GM21723 (cell line): ENCODE measurements around the gene SLC25A27.
A peak's percentile ranks its signal among the peaks of the same experiment; 100 is the strongest.
"Not testable (repeated sequence)": the region's sequence is repeated elsewhere in the genome, so short reads cannot be mapped to it uniquely, and the experiment has no call there.

Experiments used
- ATAC-seq: cut with Tn5 transposase; IDR thresholded peaks from one replicate; pipeline ENCODE4 v1.9.1; 2021; ENCODE audit warnings: mild to moderate bottlenecking, moderate library complexity; ENCODE audit not compliant: unreplicated experiment

The SLC25A27 gene, protein sequence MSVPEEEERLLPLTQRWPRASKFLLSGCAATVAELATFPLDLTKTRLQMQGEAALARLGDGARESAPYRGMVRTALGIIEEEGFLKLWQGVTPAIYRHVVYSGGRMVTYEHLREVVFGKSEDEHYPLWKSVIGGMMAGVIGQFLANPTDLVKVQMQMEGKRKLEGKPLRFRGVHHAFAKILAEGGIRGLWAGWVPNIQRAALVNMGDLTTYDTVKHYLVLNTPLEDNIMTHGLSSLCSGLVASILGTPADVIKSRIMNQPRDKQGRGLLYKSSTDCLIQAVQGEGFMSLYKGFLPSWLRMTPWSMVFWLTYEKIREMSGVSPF

DNA sequence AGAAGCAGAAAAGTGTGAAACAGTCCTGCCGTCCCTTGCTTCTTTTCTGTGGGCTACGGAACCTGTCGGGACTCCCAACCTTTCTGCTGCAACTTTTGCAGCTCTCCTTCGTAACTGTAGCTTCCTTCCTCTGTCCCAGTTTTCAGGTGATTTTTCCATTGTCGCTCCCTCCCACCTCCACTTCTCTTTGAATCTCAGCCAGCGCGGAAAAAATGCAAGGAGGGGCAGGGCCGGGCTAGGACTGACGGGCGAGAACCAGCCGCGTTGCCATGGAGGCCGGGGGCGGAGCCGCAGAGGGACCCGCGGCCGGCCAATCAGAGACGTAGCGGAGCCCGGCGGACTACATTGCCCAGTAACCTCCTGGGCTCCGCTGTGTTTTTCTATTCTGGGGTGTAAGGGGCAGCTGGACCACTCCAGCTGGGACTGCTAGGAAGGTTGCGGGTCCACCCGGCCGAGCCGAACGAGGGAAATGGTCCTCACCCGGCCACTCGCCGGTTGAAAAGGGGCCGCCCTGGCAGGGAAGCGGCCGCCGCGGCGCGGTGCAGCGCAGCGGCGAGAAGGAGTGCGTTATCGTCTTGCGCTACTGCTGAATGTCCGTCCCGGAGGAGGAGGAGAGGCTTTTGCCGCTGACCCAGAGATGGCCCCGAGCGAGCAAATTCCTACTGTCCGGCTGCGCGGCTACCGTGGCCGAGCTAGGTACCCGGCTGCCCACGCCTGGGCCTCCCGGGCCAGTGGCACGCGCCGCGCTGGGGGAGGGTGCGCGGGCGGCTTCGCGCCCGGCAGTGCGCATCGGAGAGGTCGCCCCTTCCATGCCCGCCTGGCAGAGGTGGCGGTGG, at the start of gene SLC25A27, which contains the start of gene CYP39A1:
TSS of gene SLC25A27 (plus strand) at position 373 of the 836 bp plus-strand sequence. CDS start at position 591, 218 bp downstream.
TSS of gene CYP39A1 (minus strand) at position 216 of the 836 bp plus-strand sequence. CDS start 236 bp downstream, outside the sequence.
- peak; percentile 100 for ATAC-seq

- no peak for ATAC-seq
Measured at GRCh38 chr6:46605091-46605797, 47.5 kb upstream of the SLC25A27 start.

GRCh38 chr6:46606338-46606737, 46.4 kb upstream of the SLC25A27 start:
- no peak for ATAC-seq

- no peak for ATAC-seq
Measured at GRCh38 chr6:46610862-46611553, 41.8 kb upstream of the SLC25A27 start.

- ATAC-seq, result no peak
Measured at GRCh38 chr6:46612645-46613044, 40.1 kb upstream of the SLC25A27 start.

DNA sequence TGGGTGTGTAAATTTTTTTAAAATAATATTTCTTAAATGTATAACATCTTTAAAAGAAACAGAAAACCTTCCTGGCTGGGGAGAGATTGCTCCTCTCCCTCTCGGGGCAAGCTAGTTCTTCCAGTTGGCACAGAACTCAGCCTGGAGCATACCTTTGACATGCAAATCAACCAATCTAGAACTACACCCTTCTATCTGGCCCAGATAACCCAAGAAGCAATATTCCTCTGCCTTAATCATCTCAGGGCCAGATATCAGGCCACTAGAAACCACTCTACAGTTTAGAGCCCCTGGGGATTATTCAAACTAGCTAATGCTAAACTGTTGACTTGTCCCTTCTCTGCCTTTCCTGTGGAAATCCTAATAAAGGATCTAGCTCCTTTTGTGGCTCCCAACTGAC, 34.0 kb upstream of the SLC25A27 start:
- ATAC-seq, result no peak

- peak; percentile 77 for ATAC-seq
Measured at GRCh38 chr6:46626228-46626909, 26.4 kb upstream of the SLC25A27 start.

DNA sequence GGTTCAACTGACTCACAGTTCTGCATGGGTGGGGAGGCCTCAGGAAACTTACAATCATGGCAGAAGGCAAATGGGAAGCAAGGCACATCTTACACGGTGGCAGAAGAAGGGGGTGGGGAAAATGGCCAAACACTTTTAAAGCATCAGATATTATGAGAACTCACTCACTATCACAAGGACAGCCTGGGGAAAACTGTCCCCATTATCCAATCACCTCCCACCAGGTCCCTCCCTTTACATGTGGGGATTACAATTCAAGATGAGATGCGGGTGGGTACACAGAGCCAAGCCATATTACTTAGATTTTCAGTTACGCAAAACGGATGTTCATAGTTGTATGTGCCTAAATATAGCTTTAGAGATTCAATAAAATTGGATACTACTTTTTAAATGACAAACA, 25.8 kb upstream of the SLC25A27 start:
- no peak for ATAC-seq

GRCh38 chr6:46628498-46628897, 24.3 kb upstream of the SLC25A27 start:
- ATAC-seq, result no peak

GRCh38 chr6:46628976-46629375, 23.8 kb upstream of the SLC25A27 start:
- ATAC-seq, result no peak

- no peak for ATAC-seq
Measured at GRCh38 chr6:46629691-46630090, 23.1 kb upstream of the SLC25A27 start.

DNA sequence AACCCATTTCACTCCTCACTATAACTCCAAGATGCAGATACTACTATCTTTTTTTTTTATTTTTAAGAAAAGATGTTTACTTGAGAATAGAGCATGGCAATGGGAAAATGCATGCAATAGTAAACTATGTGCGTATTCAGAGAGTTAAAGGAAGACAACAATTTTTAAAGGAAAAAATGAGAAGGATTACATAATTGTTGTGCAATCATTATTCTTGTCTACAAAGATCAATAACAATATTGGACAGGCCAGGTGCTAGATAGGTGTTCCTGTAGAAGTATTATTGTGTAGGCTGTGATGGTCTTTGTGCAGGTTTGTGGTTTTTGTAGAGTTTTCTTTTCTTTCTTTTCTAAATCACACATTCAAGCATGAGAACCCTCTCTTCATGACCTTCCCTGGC, 20.7 kb upstream of the SLC25A27 start:
- ATAC-seq, result no peak

- ATAC-seq, result no peak
Measured at GRCh38 chr6:46635462-46635861, 17.3 kb upstream of the SLC25A27 start.

DNA sequence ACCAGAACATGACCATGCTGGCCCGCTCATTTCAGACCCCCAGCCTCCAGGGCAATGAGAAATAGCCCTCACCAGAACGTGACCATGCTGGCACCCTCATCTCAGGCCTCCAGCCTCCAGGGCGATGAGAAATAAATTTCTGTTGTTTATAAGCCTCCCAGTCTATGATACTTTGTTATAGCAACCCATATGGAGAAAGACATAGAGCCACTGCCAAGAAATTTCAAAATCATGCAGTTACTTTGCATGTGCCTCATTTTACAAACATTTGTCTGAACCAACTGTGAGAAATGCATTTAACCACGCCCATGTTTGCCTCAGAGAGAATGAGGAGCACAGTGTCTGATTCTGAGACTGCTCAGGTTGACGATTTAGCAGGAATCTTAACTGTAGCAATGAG, 15.6 kb upstream of the SLC25A27 start:
- no peak for ATAC-seq

GRCh38 chr6:46637933-46638332, 14.8 kb upstream of the SLC25A27 start:
- ATAC-seq, result no peak

- no peak for ATAC-seq
Measured at GRCh38 chr6:46638650-46639049, 14.1 kb upstream of the SLC25A27 start.

GRCh38 chr6:46642928-46643751, 9.6 kb upstream of the SLC25A27 start:
- ATAC-seq, result no peak

DNA sequence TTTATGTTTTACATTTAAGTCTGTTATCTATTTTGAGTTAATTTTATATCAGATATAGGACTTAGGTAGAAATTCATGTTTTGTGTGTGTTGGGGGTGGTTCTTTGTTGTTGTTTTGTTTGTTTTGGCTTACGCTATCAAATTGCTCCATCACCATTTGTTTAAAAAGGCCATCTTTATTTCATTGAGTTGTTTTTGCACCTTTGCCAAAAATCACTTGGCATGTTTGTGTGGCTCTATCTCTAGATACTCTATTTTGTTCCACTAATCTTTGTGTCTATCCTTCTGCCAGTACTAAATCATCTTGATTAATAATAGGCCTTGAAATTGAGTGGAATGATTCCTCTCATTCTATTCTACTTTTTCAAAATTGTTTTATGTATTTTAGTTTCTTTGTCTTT, 7.5 kb upstream of the SLC25A27 start:
- no peak for ATAC-seq

GRCh38 chr6:46648108-46648507, 4.7 kb upstream of the SLC25A27 start:
- ATAC-seq, result not testable (repeated sequence)
